ENCODE data around the gene FLRT1.
A peak's percentile ranks its signal among the peaks of the same experiment; 100 is the strongest.

The FLRT1 gene

DNA sequence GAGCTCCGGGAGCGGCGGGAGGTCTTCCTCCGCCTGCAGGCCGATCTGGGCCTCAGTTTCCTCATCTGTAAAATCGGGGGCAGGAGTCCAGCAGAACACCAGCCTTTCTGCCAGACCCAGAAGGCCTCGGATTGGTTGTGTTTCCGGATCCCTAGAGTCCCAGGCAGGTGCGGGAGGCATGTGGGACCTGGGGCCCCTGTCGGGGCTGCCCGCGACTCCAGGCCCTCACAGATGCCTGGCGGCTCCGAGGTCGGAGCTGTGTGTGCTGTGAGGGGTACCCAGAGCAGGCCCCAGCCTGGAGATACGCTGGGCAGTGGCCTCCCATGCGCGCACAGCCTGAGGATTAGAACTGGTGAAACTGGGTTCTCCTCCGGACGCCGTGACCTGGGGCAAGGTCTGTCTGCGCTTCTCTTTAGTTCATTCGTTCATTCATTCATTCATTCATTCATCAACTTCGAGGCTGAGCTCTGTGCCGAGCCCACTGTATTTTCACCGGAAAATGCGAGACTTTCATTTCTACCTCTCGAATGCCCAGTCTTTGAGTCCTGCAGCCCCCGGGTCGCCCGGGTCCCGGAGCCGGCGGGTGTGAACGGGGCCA, 24.6 kb downstream of the FLRT1 start:
- ChIA-PET POLR2A (no interaction called here), CTCF (no interaction called here)
- DNase-seq (ENCODE audit: extremely low spot score) = no peak
- TF ChIP-seq, protein P1, sequence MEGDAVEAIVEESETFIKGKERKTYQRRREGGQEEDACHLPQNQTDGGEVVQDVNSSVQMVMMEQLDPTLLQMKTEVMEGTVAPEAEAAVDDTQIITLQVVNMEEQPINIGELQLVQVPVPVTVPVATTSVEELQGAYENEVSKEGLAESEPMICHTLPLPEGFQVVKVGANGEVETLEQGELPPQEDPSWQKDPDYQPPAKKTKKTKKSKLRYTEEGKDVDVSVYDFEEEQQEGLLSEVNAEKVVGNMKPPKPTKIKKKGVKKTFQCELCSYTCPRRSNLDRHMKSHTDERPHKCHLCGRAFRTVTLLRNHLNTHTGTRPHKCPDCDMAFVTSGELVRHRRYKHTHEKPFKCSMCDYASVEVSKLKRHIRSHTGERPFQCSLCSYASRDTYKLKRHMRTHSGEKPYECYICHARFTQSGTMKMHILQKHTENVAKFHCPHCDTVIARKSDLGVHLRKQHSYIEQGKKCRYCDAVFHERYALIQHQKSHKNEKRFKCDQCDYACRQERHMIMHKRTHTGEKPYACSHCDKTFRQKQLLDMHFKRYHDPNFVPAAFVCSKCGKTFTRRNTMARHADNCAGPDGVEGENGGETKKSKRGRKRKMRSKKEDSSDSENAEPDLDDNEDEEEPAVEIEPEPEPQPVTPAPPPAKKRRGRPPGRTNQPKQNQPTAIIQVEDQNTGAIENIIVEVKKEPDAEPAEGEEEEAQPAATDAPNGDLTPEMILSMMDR (IDR thresholded peaks at IDR 0.05; ENCODE audit: control extremely low read depth, extremely low read depth, low read depth, missing control alignments) = no peak

DNA sequence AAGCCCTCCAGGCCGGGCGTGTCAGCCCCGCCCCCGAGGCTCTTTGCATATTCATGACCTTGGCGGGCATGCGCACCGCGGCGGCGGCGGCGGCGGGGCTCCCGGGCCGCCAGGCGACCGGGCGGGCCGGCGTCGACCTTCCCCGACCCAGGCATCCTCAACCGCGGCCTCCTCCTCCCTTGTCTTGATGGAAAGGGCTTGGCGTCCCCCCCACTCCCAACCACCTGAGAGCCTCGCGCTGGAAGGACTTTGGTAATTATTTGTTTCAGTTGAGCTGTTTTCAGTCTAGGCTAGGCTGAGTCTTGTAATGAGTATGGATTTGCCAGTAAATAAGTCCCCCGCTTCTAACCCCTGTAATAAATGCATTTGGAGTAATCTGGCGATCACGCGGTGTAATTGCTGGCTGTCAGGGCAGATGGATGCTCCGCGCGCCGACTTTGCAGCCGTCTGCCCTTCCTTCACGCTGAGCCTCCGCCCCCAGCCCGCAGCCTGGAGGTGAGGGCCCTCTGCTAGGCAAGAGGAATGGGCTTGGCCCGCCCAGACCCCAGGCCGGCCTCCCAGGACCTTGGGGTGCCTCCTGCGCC, 25.2 kb downstream of the FLRT1 start:
- DNase-seq (ENCODE audit: extremely low spot score) = peak; percentile 86
- ChIA-PET CTCF (no interaction called here), POLR2A (no interaction called here)
- TF ChIP-seq, protein P1 (IDR thresholded peaks at IDR 0.05; ENCODE audit: control extremely low read depth, extremely low read depth, low read depth, missing control alignments) = no peak

DNA sequence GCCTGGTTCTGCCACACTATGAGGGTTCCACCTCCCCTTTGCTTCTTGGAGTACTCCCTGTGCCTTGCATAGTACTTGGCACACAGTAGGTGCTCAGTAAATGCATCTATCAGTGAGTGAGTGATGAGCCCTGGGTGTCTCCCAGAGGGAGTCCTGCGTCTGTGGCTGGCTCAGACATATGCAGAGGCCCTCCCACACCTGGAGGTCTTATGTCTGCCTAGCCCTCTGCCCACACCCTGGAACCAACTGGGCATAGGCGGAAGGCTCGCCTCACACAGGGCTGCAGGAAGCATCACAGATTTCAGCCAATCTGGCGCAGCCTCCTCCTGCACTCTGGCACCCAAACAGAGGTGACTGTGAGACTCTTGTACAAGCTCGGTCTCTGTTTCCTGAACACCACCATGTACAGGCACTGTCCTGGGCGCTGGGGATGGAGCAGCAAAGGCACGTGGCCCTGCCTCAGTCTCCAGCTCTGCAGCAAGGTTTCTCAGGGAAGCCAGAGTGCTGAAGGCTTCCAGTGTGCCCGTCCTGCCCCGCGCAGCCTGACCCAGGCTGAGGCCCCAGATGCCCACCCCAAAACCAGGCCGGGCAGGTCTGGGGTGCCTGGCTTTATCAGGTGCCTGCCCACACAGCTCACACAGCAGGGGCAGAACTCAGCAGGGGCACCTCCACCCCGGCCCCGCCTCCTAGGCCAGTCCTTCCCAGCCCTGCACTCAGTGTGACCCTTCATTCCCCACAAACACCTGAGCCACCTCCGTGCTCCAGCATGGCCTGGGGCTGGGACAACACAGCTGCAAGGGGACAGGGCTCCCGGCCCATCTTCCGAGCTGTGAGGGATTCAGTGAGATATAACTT, 26.7 kb downstream of the FLRT1 start:
- no peak for DNase-seq (ENCODE audit: extremely low spot score)
- TF ChIP-seq, protein P1 (IDR thresholded peaks at IDR 0.05; ENCODE audit: control extremely low read depth, extremely low read depth, low read depth, missing control alignments) = no peak
- POLR2A ChIA-PET = no interaction called here
- CTCF ChIA-PET = no interaction called here

DNA sequence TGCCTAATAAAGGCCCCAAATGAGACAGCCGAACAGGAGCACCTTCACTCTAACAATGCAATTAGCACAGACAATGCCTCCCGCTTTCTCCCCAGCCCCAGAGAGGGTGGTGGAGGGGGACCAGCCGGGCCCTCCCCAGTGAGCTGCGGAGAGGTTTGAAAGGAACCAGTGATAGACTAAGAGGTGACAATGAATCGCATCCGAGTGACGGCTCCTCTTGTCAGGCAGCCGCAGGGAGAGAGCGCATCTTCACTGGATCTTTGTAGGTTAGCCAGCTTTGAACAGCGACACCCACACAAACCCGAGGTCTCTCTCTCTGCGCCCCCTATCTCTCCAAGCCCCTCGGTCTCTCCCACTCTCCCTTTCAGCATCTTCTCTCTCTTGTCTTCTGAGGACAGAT, 28.0 kb downstream of the FLRT1 start:
- TF ChIP-seq, protein P1 (IDR thresholded peaks at IDR 0.05; ENCODE audit: control extremely low read depth, extremely low read depth, low read depth, missing control alignments) = no peak
- DNase-seq (ENCODE audit: extremely low spot score) = no peak
- POLR2A ChIA-PET = no interaction called here
- CTCF ChIA-PET = no interaction called here

DNA sequence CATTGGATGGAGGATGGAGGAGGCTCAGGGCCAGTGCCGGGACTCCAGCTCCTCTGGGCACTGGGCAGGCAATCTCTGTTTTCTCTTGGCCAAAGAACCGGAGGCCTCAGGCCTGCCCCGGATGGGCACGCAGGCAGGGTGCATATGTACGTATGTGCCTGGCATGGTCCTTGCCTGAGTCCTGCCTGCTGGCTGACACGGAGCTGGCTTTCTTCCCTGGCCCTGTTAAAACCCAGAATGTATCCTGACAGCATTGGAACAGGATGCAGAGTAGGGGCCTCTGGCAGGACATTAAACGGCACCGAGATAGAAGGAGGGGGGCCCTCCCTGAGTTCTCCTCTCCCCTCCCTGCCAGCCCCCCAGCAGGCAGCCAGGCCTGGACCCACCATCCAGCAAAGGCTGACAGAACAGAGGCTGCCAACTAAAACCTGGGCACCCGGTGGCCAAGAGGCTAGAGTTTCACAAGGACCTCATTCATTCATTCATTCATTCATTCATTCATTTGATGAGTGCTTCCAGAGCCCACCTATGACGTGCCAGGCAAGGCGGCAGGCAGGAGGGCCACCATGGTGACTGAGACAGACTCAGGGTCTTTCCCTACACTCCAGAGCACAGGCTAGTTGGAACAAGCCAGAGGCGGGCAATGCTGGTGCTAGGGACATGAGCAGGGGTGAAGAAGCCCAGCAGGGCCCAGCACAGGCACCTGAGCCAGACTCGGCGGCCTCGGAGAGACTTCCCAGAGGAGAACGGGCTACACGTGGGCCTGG, 28.8 kb downstream of the FLRT1 start:
- no peak for DNase-seq (ENCODE audit: extremely low spot score)

DNA sequence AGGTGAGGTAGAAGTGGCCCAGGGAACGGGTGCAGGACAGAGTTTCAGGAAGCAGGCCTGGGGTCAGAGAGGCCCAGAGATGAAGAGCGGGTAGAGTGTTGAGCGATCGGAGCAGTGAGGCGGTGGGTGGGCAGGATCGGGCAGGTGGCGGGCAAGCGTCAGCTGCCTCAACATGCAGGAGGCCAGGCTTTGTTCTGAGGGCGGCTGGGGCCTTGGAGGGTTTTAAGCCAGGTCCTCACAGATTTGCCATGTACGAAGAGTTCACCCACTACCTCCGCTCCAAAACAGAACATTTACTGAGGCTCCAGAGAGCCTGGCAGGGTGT, 29.4 kb downstream of the FLRT1 start:
- CTCF ChIA-PET = no interaction called here
- no peak for DNase-seq (ENCODE audit: extremely low spot score)
- POLR2A ChIA-PET = no interaction called here
- TF ChIP-seq, protein P1 (IDR thresholded peaks at IDR 0.05; ENCODE audit: control extremely low read depth, extremely low read depth, low read depth, missing control alignments) = no peak

More for the DNA sequence above, 28.8 kb downstream of the FLRT1 start:
- TF ChIP-seq, protein P1 (IDR thresholded peaks at IDR 0.05; ENCODE audit: control extremely low read depth, extremely low read depth, low read depth, missing control alignments) = no peak
- ChIA-PET POLR2A (no interaction called here), CTCF (no interaction called here)
